Inflammatory macrophage (primary cell): ENCODE results near the gene MRPL17.

Experiments
- DNase-seq, 2 donors: peaks; one replicate each; pipeline ENCODE4 v3.0.0-alpha.2; 2020 to 2022

MRPL17 gene

GRCh38 chr11:6631361-6631890, 51.7 kb downstream of the MRPL17 start:
- no peak for DNase-seq

DNA sequence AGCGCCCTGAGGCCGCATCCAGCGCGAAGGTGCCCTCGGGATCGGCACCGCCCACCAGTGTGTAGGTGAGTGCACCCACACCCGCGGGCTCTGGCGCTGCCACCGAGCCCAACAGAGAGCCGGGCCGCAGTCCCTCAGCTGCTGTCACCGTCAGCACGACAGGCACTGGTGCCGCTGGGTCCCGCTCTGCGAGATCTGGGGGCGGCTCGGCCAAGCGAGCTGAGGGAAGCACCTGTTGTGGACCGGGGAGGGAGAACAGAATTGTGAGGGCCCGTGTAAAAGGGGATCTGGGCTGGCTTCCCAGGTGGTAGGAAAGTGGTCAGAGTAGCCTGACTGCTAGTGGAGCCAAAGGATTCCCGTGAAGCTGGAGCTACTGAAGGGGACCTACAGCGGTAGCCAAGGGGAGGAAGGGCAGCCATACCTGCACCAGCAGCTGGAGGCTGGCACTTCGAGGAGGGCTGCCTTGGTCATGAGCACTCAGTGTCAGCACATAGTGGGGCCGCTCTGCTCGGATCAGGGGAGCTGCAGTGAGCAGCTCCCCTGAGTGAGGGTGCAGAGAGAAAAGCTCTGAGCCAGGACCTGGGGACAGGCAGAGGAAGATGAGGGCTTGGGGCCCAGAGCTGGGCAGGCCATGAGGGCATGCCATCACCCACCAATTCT, 52.4 kb downstream of the MRPL17 start:
- DNase-seq, result no peak
